Measurements from ENCODE around the gene WNK3. TPM values are rescaled to one million over a fixed set of nuclear protein-coding genes. Genes with fewer than 3 reads are reported as not detected.

Gene WNK3
- total and polyA plus RNA-seq, 2 experiments from 2014 or later = 0.39 to 0.43 TPM

GRCh38 chrX:54280466-54280865 is 77.4 kb downstream of the WNK3 start:
- Histone ChIP-seq H3K27me3 (replicated peaks; ENCODE audit: insufficient read depth) (no peaks in the 10 kb centered on the region), H4K20me1 (ENCODE audit: insufficient read depth) (no peaks in the 10 kb centered on the region), H3K79me2 (ENCODE audit: insufficient read depth) (no peaks in the 10 kb centered on the region), H3K4me1 (ENCODE audit: insufficient read depth) (no peaks in the 10 kb centered on the region), H3K9me3 (ENCODE audit: low read depth) (no peaks in the 10 kb centered on the region), H3K4me2 (ENCODE audit: unreplicated experiment) (no peak overlapping the region), H2AFZ (no peak overlapping the region), H3K9me2 (ENCODE audit: insufficient read depth) (no peaks in the 10 kb centered on the region), H3K36me3 (ENCODE audit: low read depth) (no peaks in the 10 kb centered on the region), H3K9ac (no peak overlapping the region), H3K4me3 (no peak overlapping the region), H3F3A (ENCODE audit: insufficient read depth) (no peaks in the 10 kb centered on the region), H3K27ac (no peak overlapping the region)
- no peak for DNase-seq
- TF ChIP-seq EZH2phosphoT487 (IDR thresholded peaks at IDR 0.05; ENCODE audit: insufficient read depth, low read depth) (no peak), EZH2 (IDR thresholded peaks at IDR 0.05; ENCODE audit: insufficient read depth, poor library complexity, severe bottlenecking) (no peak)
- WGBS, 2 experiments (ENCODE audit: low coverage in 1 of 2, low lambda C conversion rate in 2 of 2, missing lambda C conversion rate in 2 of 2) = 44 to 78% methylated on average over 1 of the region's 1 CpG
- in situ Hi-C loops (cut with MboI) = no loop called here

DNA sequence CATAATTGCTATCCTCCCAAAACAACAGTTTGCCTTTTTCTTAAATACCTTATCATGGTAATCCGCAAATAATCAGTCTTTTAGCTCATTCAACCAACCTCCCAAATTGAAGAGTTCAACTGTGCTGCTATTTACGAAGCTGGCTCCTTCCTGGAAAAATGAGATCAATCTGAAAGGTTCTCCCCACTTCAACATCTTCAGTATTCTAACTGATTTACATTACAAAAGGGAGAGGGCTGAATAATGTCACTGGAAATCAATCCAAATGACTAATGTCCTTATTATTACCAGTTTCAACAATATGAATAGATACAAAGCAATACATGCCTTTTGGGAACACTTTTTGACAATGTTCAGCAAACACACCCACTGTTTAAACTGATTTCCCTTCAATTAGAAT is 86.2 kb downstream of the WNK3 start:
- Histone ChIP-seq H3K36me3 (ENCODE audit: low read depth) (no peaks in the 10 kb centered on the region), H3K79me2 (ENCODE audit: insufficient read depth) (no peaks in the 10 kb centered on the region), H3K4me1 (ENCODE audit: insufficient read depth) (no peaks in the 10 kb centered on the region), H3K4me2 (ENCODE audit: unreplicated experiment) (no peak overlapping the region), H3K9ac (no peak overlapping the region), H3K27me3 (replicated peaks; ENCODE audit: insufficient read depth) (no peaks in the 10 kb centered on the region), H3F3A (ENCODE audit: insufficient read depth) (no peaks in the 10 kb centered on the region), H4K20me1 (ENCODE audit: insufficient read depth) (no peaks in the 10 kb centered on the region), H3K4me3 (no peak overlapping the region), H3K9me3 (ENCODE audit: low read depth) (no peaks in the 10 kb centered on the region), H3K9me2 (ENCODE audit: insufficient read depth) (no peaks in the 10 kb centered on the region), H2AFZ (no peak overlapping the region), H3K27ac (no peak overlapping the region)
- DNase-seq = no peak
- 74 to 83% methylated on average over 2 of the region's 2 CpGs for WGBS, 2 experiments (ENCODE audit: low coverage in 1 of 2, low lambda C conversion rate in 2 of 2, missing lambda C conversion rate in 2 of 2)
- TF ChIP-seq EZH2 (IDR thresholded peaks at IDR 0.05; ENCODE audit: insufficient read depth, poor library complexity, severe bottlenecking) = no peak
- no peak for TF ChIP-seq EZH2phosphoT487 (IDR thresholded peaks at IDR 0.05; ENCODE audit: insufficient read depth, low read depth)
- in situ Hi-C loops (cut with MboI) = no loop called here

GRCh38 chrX:54248309-54248708 is 109.5 kb downstream of the WNK3 start:
- 0 to 13% methylated on average over 1 of the region's 1 CpG for WGBS, 2 experiments (ENCODE audit: low coverage in 1 of 2, low lambda C conversion rate in 2 of 2, missing lambda C conversion rate in 2 of 2)

GRCh38 chrX:54246866-54247265 is 111.0 kb downstream of the WNK3 start:
- Histone ChIP-seq H3K9me3 (ENCODE audit: low read depth) (no peaks in the 10 kb centered on the region), H3K4me3 (no peak overlapping the region), H2AFZ (no peak overlapping the region), H3K9ac (no peak overlapping the region), H3F3A (ENCODE audit: insufficient read depth) (no peaks in the 10 kb centered on the region), H3K4me1 (ENCODE audit: insufficient read depth) (no peaks in the 10 kb centered on the region), H3K9me2 (ENCODE audit: insufficient read depth) (no peaks in the 10 kb centered on the region), H3K27ac (0 out of 2 replicates have a peak overlapping the region, but pooled peaks have one; percentile 15), H3K4me2 (ENCODE audit: unreplicated experiment) (no peak overlapping the region), H3K79me2 (ENCODE audit: insufficient read depth) (no peaks in the 10 kb centered on the region), H3K27me3 (replicated peaks; ENCODE audit: insufficient read depth) (no peaks in the 10 kb centered on the region), H3K36me3 (ENCODE audit: low read depth) (no peaks in the 10 kb centered on the region), H4K20me1 (ENCODE audit: insufficient read depth) (no peaks in the 10 kb centered on the region)
- in situ Hi-C loops (cut with MboI) = no loop called here
- no peak for TF ChIP-seq EZH2 (IDR thresholded peaks at IDR 0.05; ENCODE audit: insufficient read depth, poor library complexity, severe bottlenecking)
- TF ChIP-seq EZH2phosphoT487 (IDR thresholded peaks at IDR 0.05; ENCODE audit: insufficient read depth, low read depth) = no peak
- DNase-seq = peak; percentile 43

More at GRCh38 chrX:54248309-54248708, 109.5 kb downstream of the WNK3 start:
- TF ChIP-seq EZH2phosphoT487 (IDR thresholded peaks at IDR 0.05; ENCODE audit: insufficient read depth, low read depth) (no peak), EZH2 (IDR thresholded peaks at IDR 0.05; ENCODE audit: insufficient read depth, poor library complexity, severe bottlenecking) (no peak)
- no peaks in the 10 kb centered on the region for H3K9me2 ChIP-seq (ENCODE audit: insufficient read depth)
- H3K36me3 ChIP-seq (ENCODE audit: low read depth) = no peaks in the 10 kb centered on the region
- H3K4me3 ChIP-seq = no peak overlapping the region
- H3K79me2 ChIP-seq (ENCODE audit: insufficient read depth) = no peaks in the 10 kb centered on the region
- H3K27ac ChIP-seq = no peak overlapping the region
- H4K20me1 ChIP-seq (ENCODE audit: insufficient read depth) = no peaks in the 10 kb centered on the region
- DNase-seq = peak; percentile 54
- no peak overlapping the region for H3K4me2 ChIP-seq (ENCODE audit: unreplicated experiment)
- no peaks in the 10 kb centered on the region for H3F3A ChIP-seq (ENCODE audit: insufficient read depth)
- H3K27me3 ChIP-seq (replicated peaks; ENCODE audit: insufficient read depth) = no peaks in the 10 kb centered on the region
- in situ Hi-C loops (cut with MboI) = no loop called here
- H3K9ac ChIP-seq = no peak overlapping the region
- no peaks in the 10 kb centered on the region for H3K9me3 ChIP-seq (ENCODE audit: low read depth)
- H2AFZ ChIP-seq = no peak overlapping the region
- H3K4me1 ChIP-seq (ENCODE audit: insufficient read depth) = no peaks in the 10 kb centered on the region

GRCh38 chrX:54238588-54238987 is 119.3 kb downstream of the WNK3 start:
- no peaks in the 10 kb centered on the region for H4K20me1 ChIP-seq (ENCODE audit: insufficient read depth)
- H3K79me2 ChIP-seq (ENCODE audit: insufficient read depth) = no peaks in the 10 kb centered on the region
- H3K4me1 ChIP-seq (ENCODE audit: insufficient read depth) = no peaks in the 10 kb centered on the region
- H3K9ac ChIP-seq = no peak overlapping the region
- no peak for TF ChIP-seq EZH2 (IDR thresholded peaks at IDR 0.05; ENCODE audit: insufficient read depth, poor library complexity, severe bottlenecking)
- no peak for TF ChIP-seq EZH2phosphoT487 (IDR thresholded peaks at IDR 0.05; ENCODE audit: insufficient read depth, low read depth)
- H3K36me3 ChIP-seq (ENCODE audit: low read depth) = no peaks in the 10 kb centered on the region
- H3K27ac ChIP-seq = no peak overlapping the region
- H3K9me3 ChIP-seq (ENCODE audit: low read depth) = no peaks in the 10 kb centered on the region
- H3K4me2 ChIP-seq (ENCODE audit: unreplicated experiment) = no peak overlapping the region
- in situ Hi-C loops (cut with MboI) = no loop called here
- DNase-seq = no peak
- WGBS, 2 experiments (ENCODE audit: low coverage in 1 of 2, low lambda C conversion rate in 2 of 2, missing lambda C conversion rate in 2 of 2) = 96 to 97% methylated on average over 4 of the region's 4 CpGs
- no peaks in the 10 kb centered on the region for H3K9me2 ChIP-seq (ENCODE audit: insufficient read depth)
- H3K4me3 ChIP-seq = no peak overlapping the region
- no peak overlapping the region for H2AFZ ChIP-seq
- H3K27me3 ChIP-seq (replicated peaks; ENCODE audit: insufficient read depth) = no peaks in the 10 kb centered on the region
- no peaks in the 10 kb centered on the region for H3F3A ChIP-seq (ENCODE audit: insufficient read depth)
